Bronchial epithelial cell (primary cell): ENCODE data around the gene HOXB13. TPM values are rescaled to one million over a fixed set of nuclear protein-coding genes. Genes with fewer than 3 reads are reported as not detected.
"Not testable (repeated sequence)": the region's sequence is repeated elsewhere in the genome, so short reads cannot be mapped to it uniquely, and the experiment has no call there.

Experiments used
- DNase-seq: peaks from one replicate; pipeline ENCODE4 v3.0.0-alpha.2; 2010; ENCODE audit warnings: low read depth
- FAIRE-seq: peaks from 2 replicates; lab custom pipeline; 2011; peaks lifted over from hg19 to GRCh38; lab: Jason Lieb, UNC
- H3K27me3 ChIP-seq: 2 replicates; pipeline ENCODE4 v1.5.1; 2011; ENCODE audit warnings: low read length; ENCODE audit not compliant: control insufficient read depth, insufficient read depth
- H3K36me3 ChIP-seq: 2 replicates; pipeline ENCODE4 v1.5.1; 2011; ENCODE audit warnings: low read length; ENCODE audit not compliant: control insufficient read depth, insufficient read depth
- H3K4me3 ChIP-seq: 2 replicates; pipeline ENCODE4 v1.5.1; 2011; ENCODE audit warnings: mild to moderate bottlenecking, low read depth, low read length, control low read depth
- total RNA-seq: library from RNA; depleted of rRNA; stranded (reverse); fragments of >200 nt; gene quantifications from 2 replicates; pipeline ENCODE4 v1.2.1, GENCODE V29; 2014
- TF ChIP-seq, protein P1 (sequence below): IDR thresholded peaks from 2 replicates; pipeline ENCODE4 v1.5.1; 2011; ENCODE audit warnings: mild to moderate bottlenecking, moderate library complexity, low read length, control low read depth, inconsistent platforms; ENCODE audit not compliant: insufficient read depth, severe bottlenecking

Gene HOXB13
- total RNA-seq, 1 donor from 2014 or later = not detected

DNA sequence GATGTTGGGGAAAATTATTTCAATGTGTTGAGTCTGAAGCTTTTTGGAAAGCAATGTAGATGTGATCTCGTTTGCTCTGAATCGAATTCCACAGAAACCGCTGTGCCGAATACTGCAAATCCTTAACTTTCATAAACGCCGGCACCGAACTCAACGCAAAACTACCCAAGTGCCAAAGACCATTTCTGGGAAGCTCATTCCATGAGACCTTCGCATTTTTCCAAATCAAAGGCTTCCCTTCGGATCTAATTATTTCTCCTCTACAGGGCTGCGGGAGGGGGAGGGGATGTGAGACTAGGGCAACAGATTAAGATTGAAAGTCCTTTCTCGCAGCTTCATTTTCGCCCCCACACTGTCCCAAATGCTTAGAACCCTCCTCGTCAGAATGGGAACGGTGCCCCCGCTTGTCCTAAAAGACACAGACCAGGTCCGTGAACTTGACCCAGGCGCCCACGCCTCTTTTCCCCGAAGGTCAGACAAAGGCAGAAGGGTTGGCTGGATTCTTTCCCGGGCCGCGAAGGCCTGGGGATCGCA lies 10.3 kb downstream of the HOXB13 start:
- TF ChIP-seq, protein P1, sequence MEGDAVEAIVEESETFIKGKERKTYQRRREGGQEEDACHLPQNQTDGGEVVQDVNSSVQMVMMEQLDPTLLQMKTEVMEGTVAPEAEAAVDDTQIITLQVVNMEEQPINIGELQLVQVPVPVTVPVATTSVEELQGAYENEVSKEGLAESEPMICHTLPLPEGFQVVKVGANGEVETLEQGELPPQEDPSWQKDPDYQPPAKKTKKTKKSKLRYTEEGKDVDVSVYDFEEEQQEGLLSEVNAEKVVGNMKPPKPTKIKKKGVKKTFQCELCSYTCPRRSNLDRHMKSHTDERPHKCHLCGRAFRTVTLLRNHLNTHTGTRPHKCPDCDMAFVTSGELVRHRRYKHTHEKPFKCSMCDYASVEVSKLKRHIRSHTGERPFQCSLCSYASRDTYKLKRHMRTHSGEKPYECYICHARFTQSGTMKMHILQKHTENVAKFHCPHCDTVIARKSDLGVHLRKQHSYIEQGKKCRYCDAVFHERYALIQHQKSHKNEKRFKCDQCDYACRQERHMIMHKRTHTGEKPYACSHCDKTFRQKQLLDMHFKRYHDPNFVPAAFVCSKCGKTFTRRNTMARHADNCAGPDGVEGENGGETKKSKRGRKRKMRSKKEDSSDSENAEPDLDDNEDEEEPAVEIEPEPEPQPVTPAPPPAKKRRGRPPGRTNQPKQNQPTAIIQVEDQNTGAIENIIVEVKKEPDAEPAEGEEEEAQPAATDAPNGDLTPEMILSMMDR = no peak

DNA sequence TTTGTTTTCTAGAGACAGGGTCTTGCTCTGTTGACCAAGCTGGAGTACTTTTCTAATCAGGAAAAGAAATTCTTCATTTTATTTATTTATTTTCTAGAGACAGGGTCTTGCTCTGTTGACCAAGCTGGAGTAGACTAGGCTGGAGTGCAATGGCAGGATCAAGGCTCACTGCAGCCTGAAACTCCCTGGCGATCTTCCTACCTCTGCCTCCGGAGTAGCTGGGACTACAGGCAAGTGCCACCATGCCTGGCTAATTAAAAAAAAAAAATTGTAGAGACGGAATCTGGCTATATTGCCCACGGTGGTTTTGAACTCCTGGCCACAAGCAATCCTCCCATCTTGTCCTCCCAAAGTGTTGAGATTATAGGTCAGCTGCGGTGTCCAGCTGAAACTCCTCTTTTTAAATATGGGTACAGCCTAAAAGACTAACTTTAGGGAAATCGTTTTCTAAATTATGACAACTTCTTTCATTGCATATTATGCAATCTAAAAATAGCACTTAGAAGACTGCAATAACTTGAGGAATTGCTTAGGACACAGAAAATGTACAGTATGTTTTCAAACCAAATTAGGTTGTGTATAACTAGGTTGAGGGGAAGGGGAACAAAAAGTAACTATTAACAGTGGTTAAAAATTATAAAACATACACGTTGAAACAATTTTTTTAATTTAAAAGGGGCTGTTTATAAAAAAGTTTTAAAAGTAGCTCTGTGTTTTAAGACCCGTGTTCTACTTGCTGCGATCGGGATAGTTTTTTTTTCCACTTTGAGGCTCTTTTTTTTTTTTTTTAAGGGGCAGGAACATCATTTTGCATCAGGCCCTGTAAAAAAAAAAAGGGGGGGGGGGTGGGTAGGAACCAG lies 11.0 kb downstream of the HOXB13 start:
- DNase-seq (no peak), FAIRE-seq (no peak)
- no peaks in the 10 kb centered on the region for H3K36me3 ChIP-seq
- H3K27me3 ChIP-seq = peaks cover 50% of the 10 kb centered on the region
- no peak overlapping the region for H3K4me3 ChIP-seq
- TF ChIP-seq, protein P1 = no peak

More for the DNA sequence above, 10.3 kb downstream of the HOXB13 start:
- DNase-seq = no peak
- Histone ChIP-seq H3K4me3 (no peak overlapping the region), H3K36me3 (no peaks in the 10 kb centered on the region), H3K27me3 (peaks cover 57% of the 10 kb centered on the region)
- no peak for FAIRE-seq

DNA sequence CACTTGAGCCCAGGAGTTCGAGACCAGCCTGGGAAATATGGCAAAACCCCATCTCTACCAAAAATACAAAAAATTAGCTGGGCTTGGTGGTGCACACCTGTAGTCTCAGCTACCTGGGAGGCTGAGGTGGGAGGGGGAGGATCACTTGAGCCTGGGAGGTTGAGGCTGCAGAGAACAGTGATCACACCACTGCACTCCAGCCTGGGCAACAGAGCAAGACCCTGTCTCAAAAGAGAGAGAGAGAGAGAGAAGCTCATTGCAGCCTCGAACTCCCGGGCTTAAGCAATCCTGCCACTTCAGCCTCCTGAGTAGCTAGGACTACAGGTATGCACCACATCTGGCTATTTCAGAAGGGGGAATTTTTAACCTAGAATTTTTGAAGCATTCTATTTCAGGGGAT lies 12.0 kb downstream of the HOXB13 start:
- not testable (repeated sequence) for H3K36me3 ChIP-seq, H3K4me3 ChIP-seq, DNase-seq, FAIRE-seq
- peaks cover 45% of the 10 kb centered on the region for H3K27me3 ChIP-seq

DNA sequence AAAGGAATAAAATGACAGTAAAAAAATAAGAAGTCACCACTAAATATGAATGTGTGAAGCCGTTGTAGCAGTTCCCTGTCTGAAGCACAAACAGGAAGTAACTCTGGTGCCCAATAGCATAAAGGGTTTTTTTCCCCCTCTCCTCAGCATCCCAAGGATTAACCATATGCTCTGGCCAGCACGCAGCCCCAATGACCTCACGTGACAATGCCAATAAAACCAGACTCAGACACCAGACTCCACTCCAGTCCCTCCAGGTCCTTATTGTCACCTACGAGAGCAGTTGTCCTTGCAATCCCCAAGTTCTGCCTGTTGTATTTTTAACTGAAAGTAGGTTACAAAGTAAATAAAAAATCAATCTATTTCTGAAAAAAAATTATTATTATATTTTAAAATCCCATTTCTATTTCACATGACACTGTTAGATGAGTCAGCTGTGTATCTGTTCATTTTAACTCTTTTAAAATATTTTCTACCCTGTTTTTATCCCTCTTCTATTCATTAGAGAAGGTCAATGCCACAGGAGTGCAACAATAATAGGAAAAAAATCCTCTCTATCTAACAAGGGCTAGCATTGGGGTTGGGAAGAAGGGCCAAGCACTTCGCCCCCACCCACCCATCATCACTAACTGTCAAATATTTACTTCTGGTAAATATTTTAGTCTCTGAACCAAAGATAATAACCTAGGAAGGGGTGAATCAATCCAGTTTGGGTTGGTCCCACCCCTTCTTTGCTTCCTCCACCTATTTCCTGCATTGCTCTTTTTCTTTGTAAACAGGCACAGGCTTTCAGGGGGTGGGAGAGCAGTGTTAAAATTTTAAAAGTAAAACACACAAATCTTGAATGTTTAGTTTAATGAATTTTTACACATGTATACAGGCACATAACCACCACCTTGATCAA lies 12.8 kb downstream of the HOXB13 start:
- H3K4me3 ChIP-seq = no peak overlapping the region
- H3K27me3 ChIP-seq = peaks cover 39% of the 10 kb centered on the region
- FAIRE-seq (no peak), DNase-seq (no peak)
- TF ChIP-seq, protein P1 = no peak
- no peaks in the 10 kb centered on the region for H3K36me3 ChIP-seq

DNA sequence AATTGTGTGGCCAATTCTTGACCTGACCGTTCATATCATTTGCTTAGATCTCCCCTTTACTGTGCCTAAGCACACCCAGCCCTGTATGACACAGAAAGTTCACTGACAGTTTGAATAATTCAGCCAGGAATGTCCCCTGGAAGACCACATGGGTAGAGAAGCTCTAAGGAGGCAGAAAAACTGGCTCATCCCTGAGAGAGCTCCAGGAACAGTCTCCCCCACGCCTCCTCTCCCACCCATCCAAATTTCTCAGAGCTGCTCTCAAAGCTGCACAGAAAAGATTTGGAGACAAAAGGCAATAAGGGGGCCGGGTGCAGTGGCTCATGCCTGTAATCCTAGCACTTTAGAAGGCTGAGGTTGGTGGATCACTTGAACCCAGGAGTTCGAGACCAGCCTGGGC lies 17.4 kb downstream of the HOXB13 start:
- DNase-seq = no peak
- H3K27me3 ChIP-seq = peaks cover 13% of the 10 kb centered on the region
- no peak overlapping the region for H3K4me3 ChIP-seq
- FAIRE-seq = no peak
- TF ChIP-seq, protein P1 = no peak
- H3K36me3 ChIP-seq = no peaks in the 10 kb centered on the region
